Measurements from ENCODE around the gene CLPSL2. TPM values are rescaled to one million over a fixed set of nuclear protein-coding genes. Genes with fewer than 3 reads are reported as not detected.

The CLPSL2 gene
- total RNA-seq, 4 donors from 2014 or later, result not detected

DNA sequence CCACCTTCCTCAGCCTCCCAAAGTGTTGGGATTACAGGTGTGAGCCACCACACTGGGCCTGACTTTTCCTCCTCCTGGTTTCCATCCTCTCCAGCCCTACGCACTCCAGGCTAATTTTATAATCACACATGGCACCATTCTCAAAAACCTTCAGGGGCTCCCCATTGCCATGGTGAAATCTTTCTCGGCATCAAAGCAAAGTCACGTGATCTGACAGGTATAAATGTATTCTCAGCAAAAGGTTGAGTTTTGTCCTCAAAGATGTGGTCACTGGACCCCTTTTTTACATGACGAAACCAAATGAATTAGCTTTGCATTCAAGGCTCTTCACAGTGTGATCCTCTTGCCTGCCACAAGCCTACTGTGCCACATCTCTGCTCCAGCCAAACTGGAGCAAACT is 24.1 kb upstream of the CLPSL2 start:
- Histone ChIP-seq H3K27me3 (no peaks in the 10 kb centered on the region), H3K4me3 (no peak overlapping the region), H3K27ac (no peak overlapping the region), H3K4me1 (no peaks in the 10 kb centered on the region), H3K36me3 (no peaks in the 10 kb centered on the region), H3K9me3 (no peaks in the 10 kb centered on the region)
- TF ChIP-seq, protein P1, sequence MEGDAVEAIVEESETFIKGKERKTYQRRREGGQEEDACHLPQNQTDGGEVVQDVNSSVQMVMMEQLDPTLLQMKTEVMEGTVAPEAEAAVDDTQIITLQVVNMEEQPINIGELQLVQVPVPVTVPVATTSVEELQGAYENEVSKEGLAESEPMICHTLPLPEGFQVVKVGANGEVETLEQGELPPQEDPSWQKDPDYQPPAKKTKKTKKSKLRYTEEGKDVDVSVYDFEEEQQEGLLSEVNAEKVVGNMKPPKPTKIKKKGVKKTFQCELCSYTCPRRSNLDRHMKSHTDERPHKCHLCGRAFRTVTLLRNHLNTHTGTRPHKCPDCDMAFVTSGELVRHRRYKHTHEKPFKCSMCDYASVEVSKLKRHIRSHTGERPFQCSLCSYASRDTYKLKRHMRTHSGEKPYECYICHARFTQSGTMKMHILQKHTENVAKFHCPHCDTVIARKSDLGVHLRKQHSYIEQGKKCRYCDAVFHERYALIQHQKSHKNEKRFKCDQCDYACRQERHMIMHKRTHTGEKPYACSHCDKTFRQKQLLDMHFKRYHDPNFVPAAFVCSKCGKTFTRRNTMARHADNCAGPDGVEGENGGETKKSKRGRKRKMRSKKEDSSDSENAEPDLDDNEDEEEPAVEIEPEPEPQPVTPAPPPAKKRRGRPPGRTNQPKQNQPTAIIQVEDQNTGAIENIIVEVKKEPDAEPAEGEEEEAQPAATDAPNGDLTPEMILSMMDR (IDR thresholded peaks at IDR 0.05), result no peak
- TF ChIP-seq POLR2A (IDR thresholded peaks at IDR 0.05), result no peak
- DNase-seq, result no peak

DNA sequence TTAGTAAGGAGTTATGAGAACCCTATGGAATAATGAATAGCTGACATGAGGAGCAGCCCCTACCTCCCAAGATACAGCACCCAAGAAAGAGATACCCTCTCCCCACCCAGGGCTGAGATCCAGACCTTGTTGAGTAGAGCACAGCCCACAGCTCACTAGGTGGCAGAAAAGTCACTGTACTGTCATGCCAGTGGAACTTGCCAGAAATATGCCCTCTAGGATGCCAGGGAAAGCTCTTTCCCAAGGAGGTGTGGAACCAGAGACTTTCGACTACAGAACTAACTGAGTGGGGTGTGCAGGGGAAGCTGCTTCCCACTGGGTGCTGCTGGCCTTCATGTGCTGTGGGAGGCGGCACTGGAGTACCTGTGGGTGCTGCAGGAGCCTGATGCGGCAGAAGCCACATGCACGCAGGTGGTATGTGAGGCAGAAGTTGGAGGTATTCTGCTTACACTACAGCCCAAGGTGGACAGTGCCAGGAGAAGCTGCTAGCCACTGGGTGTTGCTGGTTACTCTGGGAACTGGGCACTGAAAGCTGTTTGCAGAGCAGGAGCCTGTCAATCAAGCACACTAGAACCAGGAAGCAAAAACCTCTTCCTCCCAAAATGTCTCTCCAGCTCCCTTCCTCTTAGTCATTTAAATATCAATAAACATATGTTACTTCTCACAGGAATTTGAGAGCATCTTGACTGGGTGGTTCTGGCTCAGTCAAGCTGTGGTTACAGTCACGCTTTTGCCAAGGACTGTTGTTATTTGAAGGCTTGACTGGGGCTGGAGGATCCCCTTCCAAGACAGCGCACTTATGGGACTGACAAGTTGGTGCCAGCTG is 21.7 kb upstream of the CLPSL2 start:
- Histone ChIP-seq H3K36me3 (no peaks in the 10 kb centered on the region), H3K27me3 (no peaks in the 10 kb centered on the region), H3K9me3 (no peaks in the 10 kb centered on the region), H3K4me3 (no peak overlapping the region), H3K27ac (no peak overlapping the region), H3K4me1 (no peaks in the 10 kb centered on the region)
- TF ChIP-seq POLR2A (IDR thresholded peaks at IDR 0.05), result no peak
- TF ChIP-seq, protein P1 (IDR thresholded peaks at IDR 0.05), result no peak
- DNase-seq, result no peak

DNA sequence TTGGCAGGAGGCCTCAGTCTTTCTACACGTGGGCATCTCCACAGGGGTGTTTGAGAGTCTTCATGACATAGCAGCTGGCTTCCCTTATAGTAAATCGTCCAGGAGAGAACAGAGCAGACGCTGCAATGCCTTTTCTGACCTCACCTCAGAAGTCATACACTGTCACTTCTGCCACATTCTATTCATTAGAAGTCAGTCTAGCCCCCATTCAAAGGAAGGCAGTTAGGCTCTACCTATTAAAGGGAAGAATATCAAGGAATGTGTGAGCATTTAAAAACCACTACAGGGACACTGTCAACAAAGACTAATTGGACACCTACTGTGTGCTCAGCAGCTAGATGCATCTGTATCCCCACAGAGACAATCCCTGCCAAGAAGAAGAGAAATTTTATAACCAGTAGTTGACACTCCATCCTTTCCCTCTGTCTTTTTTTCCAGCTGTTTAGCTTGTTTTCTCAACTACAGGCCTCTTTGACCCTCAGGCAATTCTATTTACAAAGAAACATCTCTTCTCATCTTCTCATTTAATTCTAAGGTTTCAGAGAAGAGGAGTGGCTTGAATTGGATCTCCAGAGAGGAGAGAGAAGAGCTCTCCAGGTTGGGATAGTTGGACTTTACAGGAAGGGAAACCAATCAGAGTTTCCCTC is 21.0 kb upstream of the CLPSL2 start:
- DNase-seq, result no peak
- Histone ChIP-seq H3K9me3 (no peaks in the 10 kb centered on the region), H3K4me1 (no peaks in the 10 kb centered on the region), H3K27me3 (no peaks in the 10 kb centered on the region), H3K27ac (no peak overlapping the region), H3K4me3 (no peak overlapping the region), H3K36me3 (no peaks in the 10 kb centered on the region)
- TF ChIP-seq POLR2A (IDR thresholded peaks at IDR 0.05), result no peak
- TF ChIP-seq, protein P1 (IDR thresholded peaks at IDR 0.05), result no peak

DNA sequence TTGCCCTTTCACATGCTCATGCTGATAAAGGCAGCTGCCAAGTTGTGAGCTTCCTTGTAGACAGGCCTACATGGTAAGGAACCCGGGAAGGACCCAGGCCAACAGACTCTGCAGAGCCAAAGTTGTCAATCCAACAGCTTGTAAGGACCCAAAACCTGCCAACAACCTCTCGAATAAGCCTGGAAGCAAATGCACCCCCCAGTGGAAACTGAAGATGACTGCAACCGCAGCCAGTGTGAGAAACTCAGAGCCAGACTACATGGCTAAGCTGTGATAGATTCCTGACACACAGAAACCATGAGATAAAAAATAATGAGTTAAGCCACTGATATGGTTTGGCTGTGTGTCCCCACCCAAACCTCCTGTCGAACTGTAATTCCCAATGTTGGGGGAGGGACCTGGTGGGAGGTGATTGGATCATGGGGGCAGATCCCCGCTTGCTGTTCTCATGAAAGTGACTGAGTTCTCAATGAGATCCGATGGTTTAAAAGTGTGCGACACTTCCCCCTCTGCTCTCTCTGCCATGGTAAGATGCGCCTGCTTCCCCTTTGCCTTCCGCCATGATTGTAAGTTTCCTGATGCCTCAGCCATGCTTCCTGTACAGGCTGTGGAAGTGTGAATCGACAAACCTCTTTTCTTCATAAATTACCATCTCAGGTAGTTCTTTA is 18.8 kb upstream of the CLPSL2 start:
- DNase-seq, result no peak
- H3K27me3 ChIP-seq, result no peaks in the 10 kb centered on the region

DNA sequence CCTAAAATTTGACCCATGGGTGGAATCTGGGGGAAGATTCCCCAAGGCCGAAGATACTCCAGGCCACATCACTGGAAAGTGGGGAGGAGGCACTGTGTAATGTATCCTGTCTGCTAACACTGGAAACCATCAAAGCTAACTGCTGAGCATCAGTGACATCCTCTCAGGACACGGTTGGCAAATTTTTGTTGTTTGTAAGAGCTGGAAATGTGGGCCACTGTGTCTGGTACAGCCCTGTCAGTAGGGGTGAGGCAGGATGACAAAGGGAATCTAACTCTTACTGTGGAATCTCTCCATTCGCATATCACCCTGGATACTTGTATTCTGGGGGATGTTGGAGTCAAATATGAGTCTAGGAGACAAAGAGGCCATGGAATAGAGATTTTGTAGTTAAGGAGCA is 17.0 kb upstream of the CLPSL2 start:
- Histone ChIP-seq H3K4me1 (peaks cover 0 to 3% (median 0%) of the 10 kb centered on the region in 4 donors), H3K9me3 (no peaks in the 10 kb centered on the region), H3K27me3 (no peaks in the 10 kb centered on the region), H3K36me3 (no peaks in the 10 kb centered on the region), H3K27ac (no peak overlapping the region), H3K4me3 (no peak overlapping the region)
- DNase-seq, result no peak
- no peak for TF ChIP-seq POLR2A (IDR thresholded peaks at IDR 0.05)
- TF ChIP-seq, protein P1 (IDR thresholded peaks at IDR 0.05), result no peak

More for the DNA sequence above, 18.8 kb upstream of the CLPSL2 start:
- H3K4me3 ChIP-seq, result no peak overlapping the region
- no peaks in the 10 kb centered on the region for H3K4me1 ChIP-seq
- H3K9me3 ChIP-seq, result no peaks in the 10 kb centered on the region
- no peaks in the 10 kb centered on the region for H3K36me3 ChIP-seq
- H3K27ac ChIP-seq, result no peak overlapping the region
- TF ChIP-seq POLR2A (IDR thresholded peaks at IDR 0.05), result no peak
- TF ChIP-seq, protein P1 (IDR thresholded peaks at IDR 0.05), result peak in 2 of 6 experiments; percentile 34 to 37

Data from Peyer's patch (tissue), 4 donors.